Measurements from ENCODE around the gene FGFR3. TPM values are rescaled to one million over a fixed set of nuclear protein-coding genes. Genes with fewer than 3 reads are reported as not detected.

Gene FGFR3
- total and polyA plus RNA-seq, 2 of the 8 experiments (the other 6 are each of a cell fraction or from before 2014, with no cell fraction given): 9.0 to 19.5 TPM

- Histone ChIP-seq H3K4me3 (ENCODE audit: extremely low read depth in 1 of 4, insufficient read depth in 2 of 4, low read depth in 3 of 4, low read length in 4 of 4) (no peak overlapping the region), H3K27ac (ENCODE audit: low read depth, low read length) (no peak overlapping the region), H3K79me1 (ENCODE audit: low read depth, low read length) (no peaks in the 10 kb centered on the region), H3K9ac (replicated peaks in 1 of 4; ENCODE audit: extremely low read depth in 1 of 4, low read depth in 3 of 4, low read length in 3 of 4) (no peak overlapping the region), H3K79me2 (ENCODE audit: control insufficient read depth in 1 of 2, insufficient read depth in 2 of 2, low read length in 2 of 2) (no peaks in the 10 kb centered on the region), H4K91ac (replicated peaks; ENCODE audit: insufficient read length, low read length) (no peak overlapping the region), H3K23me2 (ENCODE audit: low read depth, low read length) (no peaks in the 10 kb centered on the region; the same call in 1 of the 2 replicates), H2BK5ac (ENCODE audit: low read depth, low read length) (no peak overlapping the region), H3K14ac (ENCODE audit: insufficient read length) (no peak overlapping the region), H3K4me2 (ENCODE audit: insufficient read depth in 1 of 2, low read depth in 2 of 2, low read length in 2 of 2) (no peak overlapping the region), H3K56ac (replicated peaks; ENCODE audit: insufficient read length, low read depth, low read length) (no peak overlapping the region), H3K4ac (replicated peaks; ENCODE audit: insufficient read length, low read depth, low read length) (no peak overlapping the region), H4K20me1 (replicated peaks in 1 of 2; ENCODE audit: control insufficient read depth in 1 of 2, insufficient read depth in 2 of 2, low read length in 2 of 2) (no peaks in the 10 kb centered on the region), H2AK5ac (ENCODE audit: low read depth, low read length) (no peak overlapping the region), H3K23ac (ENCODE audit: insufficient read length) (no peak overlapping the region), H2BK20ac (ENCODE audit: low read length) (no peak overlapping the region), H4K5ac (ENCODE audit: insufficient read length, low read depth, low read length) (no peak overlapping the region), H2BK15ac (ENCODE audit: low read length) (no peak overlapping the region), H2BK12ac (ENCODE audit: low read depth, low read length) (no peak overlapping the region), H3K27me3 (replicated peaks in 1 of 4; ENCODE audit: control insufficient read depth in 3 of 4, extremely low read depth in 1 of 4, insufficient read depth in 3 of 4, low read length in 3 of 4) (peaks cover 0 to 3% (median 0%) of the 10 kb centered on the region in 4 experiments; a peak in 2 of 7 replicates), H3K4me1 (replicated peaks in 1 of 4; ENCODE audit: control insufficient read depth in 3 of 4, insufficient read depth in 4 of 4, low read length in 3 of 4) (peaks cover 0 to 20% (median 9%) of the 10 kb centered on the region in 4 experiments; a peak in 6 of 7 replicates), H3K36me3 (ENCODE audit: control insufficient read depth in 2 of 4, insufficient read depth in 4 of 4, low read length in 3 of 4) (no peaks in the 10 kb centered on the region), H4K8ac (ENCODE audit: extremely low read depth, insufficient read depth, low read length) (peak overlapping the region; percentile 63; the same call in 1 of the 2 replicates), H2AFZ (ENCODE audit: low read length) (no peak overlapping the region), H3K18ac (ENCODE audit: extremely low read depth, low read length) (no peak overlapping the region), H2BK120ac (replicated peaks; ENCODE audit: low read depth, low read length) (no peak overlapping the region), H3K9me3 (ENCODE audit: insufficient read depth in 2 of 2, low read depth in 1 of 2, low read length in 1 of 2) (no peaks in the 10 kb centered on the region)
- FAIRE-seq (no peak), DNase-seq (ENCODE audit: low read depth in 1 of 2, low spot score in 2 of 2) (no peak)
- 89% methylated on average over 5 of the region's 32 CpGs; no CpG with 5 or more reads in 1 of the 2 experiments for WGBS, 2 experiments (ENCODE audit: extremely low coverage in 1 of 2, insufficient coverage in 1 of 2, insufficient read length in 1 of 2, insufficient replicate concordance in 2 of 2, low coverage in 1 of 2, low lambda C conversion rate in 2 of 2, missing lambda C conversion rate in 1 of 2)
- CTCF ChIA-PET (ENCODE audit: partially characterized antibody): interaction anchor here (52.9 to 71.2 kb wide), 2 partner anchors 4 to 28 kb away, joined by 2507 read pairs; partner anchors contain the start of gene FGFR3
- POLR2A ChIA-PET (ENCODE audit: partially characterized antibody): interaction anchor here (0.6 to 2.1 kb wide), 6 partner anchors 8 to 48 kb away, joined by 3 to 5 read pairs (median 4); no protein-coding TSS in a partner anchor
- TF ChIP-seq CBX5 (IDR thresholded peaks at IDR 0.05; ENCODE audit: low read depth, low read length) (no peak), SIRT6 (IDR thresholded peaks at IDR 0.05; ENCODE audit: low read length) (no peak), GTF2F1 (IDR thresholded peaks at IDR 0.05; ENCODE audit: borderline replicate concordance, low read depth, low read length) (no peak), BCL11A (IDR thresholded peaks at IDR 0.05; ENCODE audit: low read depth in 2 of 2, low read length in 2 of 2) (no peak), SP1 (IDR thresholded peaks at IDR 0.05; ENCODE audit: low read depth, low read length) (no peak)
Measured at GRCh38 chr4:1761130-1761689, 31.9 kb upstream of the FGFR3 start.

Data from H1 (cell line).